ENCODE results near the gene ACOX3.

- TF ChIP-seq CTCF (conservative IDR thresholded peaks at IDR 0.05): no peak
- no peak for TF ChIP-seq EZH2 (IDR thresholded peaks at IDR 0.05; ENCODE audit: low read depth)
Measured at GRCh38 chr4:8338351-8338961, 102.1 kb downstream of the ACOX3 start.
